Dermis microvascular lymphatic vessel endothelial cell (primary cell): ENCODE data around the gene ERC2. TPM values are rescaled to one million over a fixed set of nuclear protein-coding genes. Genes with fewer than 3 reads are reported as not detected.
"Not testable (repeated sequence)": the region's sequence is repeated elsewhere in the genome, so short reads cannot be mapped to it uniquely, and the experiment has no call there.

Experiments used
- DNase-seq, 2 donors: peaks; one replicate each; pipeline versions ENCODE4 v3.0.0 to v3.0.0-alpha.2; 2010; ENCODE audit warnings: low read depth in 2 of 2
- total RNA-seq: library from RNA; depleted of rRNA; stranded (reverse); fragments of >200 nt; gene quantifications from 2 replicates; pipeline ENCODE4 v1.2.1, GENCODE V29; 2014

ERC2 gene
- total RNA-seq, 1 donor from 2014 or later: 1.5 TPM

- DNase-seq: no peak
These were observed 151.3 kb downstream of the ERC2 start for GRCh38 chr3:56316944-56317343.

GRCh38 chr3:56314842-56315241, 153.4 kb downstream of the ERC2 start:
- no peak for DNase-seq

- DNase-seq: no peak
These were observed 158.8 kb downstream of the ERC2 start for GRCh38 chr3:56309465-56309864.

- DNase-seq: no peak
These were observed 159.8 kb downstream of the ERC2 start for GRCh38 chr3:56308471-56308870.

GRCh38 chr3:56304069-56304468, 164.2 kb downstream of the ERC2 start:
- DNase-seq: no peak

GRCh38 chr3:56303487-56303886, 164.8 kb downstream of the ERC2 start:
- peak; percentile 15 to 51 for DNase-seq

- no peak for DNase-seq
These were observed 165.8 kb downstream of the ERC2 start for GRCh38 chr3:56302417-56302816.

- no peak for DNase-seq
These were observed 170.9 kb downstream of the ERC2 start for GRCh38 chr3:56297281-56297840.

GRCh38 chr3:56296361-56296760, 171.9 kb downstream of the ERC2 start:
- no peak for DNase-seq

GRCh38 chr3:56295161-56295560, 173.1 kb downstream of the ERC2 start:
- DNase-seq: no peak

- DNase-seq: no peak
These were observed 174.0 kb downstream of the ERC2 start for GRCh38 chr3:56294286-56294685.

- DNase-seq: no peak
These were observed 176.3 kb downstream of the ERC2 start for GRCh38 chr3:56291953-56292352.

GRCh38 chr3:56291244-56291680, 177.0 kb downstream of the ERC2 start:
- DNase-seq: peak in 1 of 2 donors; percentile 12

- no peak for DNase-seq
These were observed 177.9 kb downstream of the ERC2 start for GRCh38 chr3:56290374-56290773.

- no peak for DNase-seq
These were observed 180.0 kb downstream of the ERC2 start for GRCh38 chr3:56288258-56288657.

- DNase-seq: no peak
These were observed 185.9 kb downstream of the ERC2 start for GRCh38 chr3:56282341-56282740.

GRCh38 chr3:56277236-56277635, 191.0 kb downstream of the ERC2 start:
- DNase-seq: no peak

GRCh38 chr3:56275120-56275519, 193.1 kb downstream of the ERC2 start:
- no peak for DNase-seq

GRCh38 chr3:56269755-56270535, 198.3 kb downstream of the ERC2 start:
- no peak for DNase-seq

- DNase-seq: no peak
These were observed 199.5 kb downstream of the ERC2 start for GRCh38 chr3:56268616-56269383.

- DNase-seq: not testable (repeated sequence)
These were observed 206.4 kb downstream of the ERC2 start for GRCh38 chr3:56261852-56262251.

GRCh38 chr3:56260262-56260661, 208.0 kb downstream of the ERC2 start:
- no peak for DNase-seq
